IPS-18a (cell line): ENCODE data around the gene ADAMTS17.

Experiments
- H3K27ac ChIP-seq: one replicate; pipeline ENCODE4 v1.5.1; 2013; ENCODE audit warnings: low read length
- H3K27me3 ChIP-seq: one replicate; pipeline ENCODE4 v1.6.1; 2013; ENCODE audit warnings: mild to moderate bottlenecking, low read length; ENCODE audit not compliant: control insufficient read depth, insufficient read depth
- H3K36me3 ChIP-seq: one replicate; pipeline ENCODE4 v1.6.1; 2013; ENCODE audit warnings: low read depth, low read length; ENCODE audit not compliant: control insufficient read depth
- H3K4me1 ChIP-seq: one replicate; pipeline ENCODE4 v1.6.1; 2013; ENCODE audit warnings: low read depth, low read length; ENCODE audit not compliant: control insufficient read depth
- H3K4me3 ChIP-seq: one replicate; pipeline ENCODE4 v1.5.1; 2013; ENCODE audit warnings: low read length
- H3K9ac ChIP-seq: one replicate; pipeline ENCODE4 v1.6.1; 2013; ENCODE audit warnings: mild to moderate bottlenecking, low read length, moderate library complexity
- H3K9me3 ChIP-seq: one replicate; pipeline ENCODE4 v1.6.1; 2013; ENCODE audit warnings: low read depth, low read length; ENCODE audit not compliant: control insufficient read depth

ADAMTS17 gene

GRCh38 chr15:100207053-100207452 is 134.7 kb downstream of the ADAMTS17 start:
- H3K36me3 ChIP-seq: no peaks in the 10 kb centered on the region
- H3K27me3 ChIP-seq: no peaks in the 10 kb centered on the region
- no peak overlapping the region for H3K4me3 ChIP-seq
- no peak overlapping the region for H3K9ac ChIP-seq
- H3K4me1 ChIP-seq: peaks cover 7% of the 10 kb centered on the region
- no peaks in the 10 kb centered on the region for H3K9me3 ChIP-seq
- H3K27ac ChIP-seq: no peak overlapping the region

GRCh38 chr15:100206643-100207042 is 135.1 kb downstream of the ADAMTS17 start:
- no peaks in the 10 kb centered on the region for H3K36me3 ChIP-seq
- H3K4me1 ChIP-seq: peaks cover 6% of the 10 kb centered on the region
- H3K27ac ChIP-seq: no peak overlapping the region
- H3K9me3 ChIP-seq: no peaks in the 10 kb centered on the region
- H3K27me3 ChIP-seq: no peaks in the 10 kb centered on the region
- H3K4me3 ChIP-seq: no peak overlapping the region
- no peak overlapping the region for H3K9ac ChIP-seq

- Histone ChIP-seq H3K9me3 (no peaks in the 10 kb centered on the region), H3K27me3 (no peaks in the 10 kb centered on the region), H3K27ac (no peak overlapping the region), H3K4me1 (peaks cover 6% of the 10 kb centered on the region), H3K36me3 (no peaks in the 10 kb centered on the region), H3K4me3 (no peak overlapping the region), H3K9ac (no peak overlapping the region)
These were observed 136.1 kb downstream of the ADAMTS17 start for GRCh38 chr15:100205549-100206295.

- peaks cover 6% of the 10 kb centered on the region for H3K4me1 ChIP-seq
- H3K27ac ChIP-seq: no peak overlapping the region
- no peaks in the 10 kb centered on the region for H3K36me3 ChIP-seq
- no peaks in the 10 kb centered on the region for H3K9me3 ChIP-seq
- no peaks in the 10 kb centered on the region for H3K27me3 ChIP-seq
- H3K9ac ChIP-seq: no peak overlapping the region
- no peak overlapping the region for H3K4me3 ChIP-seq
These were observed 137.0 kb downstream of the ADAMTS17 start for GRCh38 chr15:100204771-100205170.

GRCh38 chr15:100204211-100204610 is 137.6 kb downstream of the ADAMTS17 start:
- Histone ChIP-seq H3K4me3 (no peak overlapping the region), H3K9ac (no peak overlapping the region), H3K36me3 (no peaks in the 10 kb centered on the region), H3K9me3 (no peaks in the 10 kb centered on the region), H3K27ac (no peak overlapping the region), H3K4me1 (peaks cover 6% of the 10 kb centered on the region), H3K27me3 (no peaks in the 10 kb centered on the region)

- no peaks in the 10 kb centered on the region for H3K36me3 ChIP-seq
- no peaks in the 10 kb centered on the region for H3K27me3 ChIP-seq
- no peak overlapping the region for H3K4me3 ChIP-seq
- H3K9ac ChIP-seq: no peak overlapping the region
- no peak overlapping the region for H3K27ac ChIP-seq
- H3K4me1 ChIP-seq: peaks cover 6% of the 10 kb centered on the region
- no peaks in the 10 kb centered on the region for H3K9me3 ChIP-seq
These were observed 139.3 kb downstream of the ADAMTS17 start for GRCh38 chr15:100202309-100202960.

- peaks cover 3% of the 10 kb centered on the region for H3K4me1 ChIP-seq
- no peaks in the 10 kb centered on the region for H3K9me3 ChIP-seq
- H3K4me3 ChIP-seq: no peak overlapping the region
- no peaks in the 10 kb centered on the region for H3K36me3 ChIP-seq
- H3K27me3 ChIP-seq: no peaks in the 10 kb centered on the region
- no peak overlapping the region for H3K27ac ChIP-seq
- H3K9ac ChIP-seq: no peak overlapping the region
These were observed 140.1 kb downstream of the ADAMTS17 start for GRCh38 chr15:100201376-100202280.

GRCh38 chr15:100200287-100200880 is 141.4 kb downstream of the ADAMTS17 start:
- no peaks in the 10 kb centered on the region for H3K4me1 ChIP-seq
- H3K9ac ChIP-seq: no peak overlapping the region
- H3K27me3 ChIP-seq: no peaks in the 10 kb centered on the region
- no peak overlapping the region for H3K27ac ChIP-seq
- no peaks in the 10 kb centered on the region for H3K9me3 ChIP-seq
- no peaks in the 10 kb centered on the region for H3K36me3 ChIP-seq
- H3K4me3 ChIP-seq: no peak overlapping the region

GRCh38 chr15:100199711-100200286 is 142.0 kb downstream of the ADAMTS17 start:
- no peak overlapping the region for H3K27ac ChIP-seq
- H3K36me3 ChIP-seq: no peaks in the 10 kb centered on the region
- no peaks in the 10 kb centered on the region for H3K9me3 ChIP-seq
- no peak overlapping the region for H3K9ac ChIP-seq
- no peak overlapping the region for H3K4me3 ChIP-seq
- no peaks in the 10 kb centered on the region for H3K27me3 ChIP-seq
- H3K4me1 ChIP-seq: no peaks in the 10 kb centered on the region

- Histone ChIP-seq H3K4me1 (no peaks in the 10 kb centered on the region), H3K27me3 (no peaks in the 10 kb centered on the region), H3K9me3 (no peaks in the 10 kb centered on the region), H3K27ac (no peak overlapping the region), H3K36me3 (no peaks in the 10 kb centered on the region), H3K4me3 (no peak overlapping the region), H3K9ac (no peak overlapping the region)
These were observed 143.3 kb downstream of the ADAMTS17 start for GRCh38 chr15:100198442-100198841.
